Measurements from ENCODE around the gene TLK2. TPM values are rescaled to one million over a fixed set of nuclear protein-coding genes. Genes with fewer than 3 reads are reported as not detected.

The TLK2 gene
- total and polyA plus RNA-seq, 12 donors: 9.2 to 41.9 (median 31.5) TPM

GRCh38 chr17:62661337-62661736, 182.7 kb downstream of the TLK2 start:
- peaks cover 0 to 7% (median 0%) of the 10 kb centered on the region in 9 donors for H3K36me3 ChIP-seq
- 100% methylated on average over 1 of the region's 1 CpG for WGBS, 2 donors
- H3K4me3 ChIP-seq: no peak overlapping the region
- no peak for DNase-seq
- H3K27ac ChIP-seq: no peak overlapping the region
- H3K9me3 ChIP-seq: peaks cover 0 to 16% (median 10%) of the 10 kb centered on the region in 11 donors
- TF ChIP-seq CTCF (IDR thresholded peaks at IDR 0.05): no peak
- no peak for ATAC-seq
- no peaks in the 10 kb centered on the region for H3K4me1 ChIP-seq
- H3K27me3 ChIP-seq: no peaks in the 10 kb centered on the region
- intact Hi-C loops (cut with DNase I): no loop called here

- ATAC-seq (no peak), DNase-seq (no peak)
- WGBS, 2 donors: 91 to 92% methylated on average over 6 of the region's 6 CpGs
- Histone ChIP-seq H3K27me3 (no peaks in the 10 kb centered on the region), H3K36me3 (peaks cover 0 to 16% (median 0%) of the 10 kb centered on the region in 9 donors), H3K9me3 (peaks cover 0 to 16% (median 10%) of the 10 kb centered on the region in 11 donors), H3K4me1 (no peaks in the 10 kb centered on the region), H3K4me3 (no peak overlapping the region), H3K27ac (no peak overlapping the region)
- intact Hi-C loops (cut with DNase I): no loop called here
- no peak for TF ChIP-seq CTCF (IDR thresholded peaks at IDR 0.05)
Measured at GRCh38 chr17:62662855-62663254, 184.2 kb downstream of the TLK2 start.

Other genes starting within 250 kb of the TLK2 start
- not detected for gene EFCAB3, start 98.3 kb upstream of the TLK2 start, total RNA-seq
- gene EFCAB3, start 98.3 kb upstream of the TLK2 start, polyA plus RNA-seq: not detected
- 10 to 100 TPM; 16.4 to 19.5 (median 18.1) TPM for gene METTL2A, start 54.9 kb upstream of the TLK2 start, total RNA-seq
- 10 to 100 TPM in 1 of 2 donors, 1 to 10 TPM in 1; 6.6 to 15.4 TPM for gene METTL2A, start 54.9 kb upstream of the TLK2 start, polyA plus RNA-seq
- gene MRC2, start 148.8 kb downstream of the TLK2 start, total RNA-seq: 10 to 100 TPM; 15.2 to 46.4 (median 21.4) TPM
- 10 to 100 TPM; 18.2 to 25.2 TPM for gene MRC2, start 148.8 kb downstream of the TLK2 start, polyA plus RNA-seq